ENCODE results near the gene CNTNAP2.

GRCh38 chr7:147423875-147424274, 1307.3 kb downstream of the CNTNAP2 start:
- TF ChIP-seq EZH2 (IDR thresholded peaks at IDR 0.05) (no peak), POLR2AphosphoS5 (IDR thresholded peaks at IDR 0.05; ENCODE audit: borderline replicate concordance, low read depth, low read length) (no peak)
